HepG2 (cell line): ENCODE results near the gene SLC8B1. TPM values are rescaled to one million over a fixed set of nuclear protein-coding genes. Genes with fewer than 3 reads are reported as not detected.

ENCODE experiments used
- GATAD1 ChIP-seq: IDR thresholded peaks from 2 replicates; pipeline ENCODE4 v1.6.1; 2016; ENCODE audit warnings: missing genetic modification reagents, missing compliant biosample characterization
- KDM4B ChIP-seq: sonication (generic); formaldehyde crosslinking; IDR thresholded peaks from 2 replicates; pipeline ENCODE4 v1.4.0; 2020; ENCODE audit warnings: missing genetic modification reagents
- SP1 ChIP-seq, 2 experiments: fragments of 450-650 bp in 1 of 2; sonication (generic) in 1 of 2; formaldehyde crosslinking in 1 of 2; IDR thresholded peaks; 2 replicates each; pipeline versions ENCODE4 v1.4.0 to v1.6.1; 2016 to 2020; ENCODE audit warnings: missing genetic modification reagents in 1 of 2
- SP5 ChIP-seq: IDR thresholded peaks from 2 replicates; pipeline ENCODE4 v1.6.1; 2016; ENCODE audit warnings: low read depth, borderline replicate concordance
- ZNF160 ChIP-seq: sonication (generic); formaldehyde crosslinking; IDR thresholded peaks from 2 replicates; pipeline ENCODE4 v1.8.0; 2022; ENCODE audit warnings: mild to moderate bottlenecking, inconsistent platforms, missing genetic modification reagents
- ZNF451 ChIP-seq: sonication (generic); formaldehyde crosslinking; IDR thresholded peaks from 2 replicates; pipeline ENCODE4 v1.5.0; 2020; ENCODE audit warnings: mild to moderate bottlenecking, missing genetic modification reagents
- ZNF776 ChIP-seq: sonication (generic); formaldehyde crosslinking; IDR thresholded peaks from 2 replicates; pipeline ENCODE4 v1.4.0; 2020; ENCODE audit warnings: mild to moderate bottlenecking, missing genetic modification reagents
- polyA plus RNA-seq, 8 experiments: library from polyadenylated mRNA; depleted of rRNA in 3 of 8; stranded (reverse) in 7 of 8; unstranded in 1 of 8; fragments of >200 nt; fragmentation: Illumina TruSeq in 4 of 8; extraction: Trizol in 4 of 8; gene quantifications; 2 replicates each; pipeline versions ENCODE4 v1.2.1 to v1.2.3, GENCODE V29; 2011 to 2016; ENCODE audit warnings: low read depth in 4 of 8, missing spikeins in 1 of 8, mixed read lengths in 1 of 8; ENCODE audit not compliant: insufficient read depth in 1 of 8
- total RNA-seq, 5 experiments: library from RNA; depleted of rRNA; stranded (reverse); fragments of >200 nt; fragmentation: Illumina TruSeq; extraction: Trizol; gene quantifications; 2 replicates each; pipeline ENCODE4 v1.2.3, GENCODE V29; 2016; ENCODE audit warnings: low read depth in 1 of 5
- TF ChIP-seq, protein P1 (sequence below): sonication (generic); formaldehyde crosslinking; IDR thresholded peaks from 2 replicates; pipeline ENCODE4 v1.4.0; 2020; ENCODE audit warnings: missing genetic modification reagents, borderline replicate concordance
- TF ChIP-seq, protein P2 (sequence below), 2 experiments: sonication (generic) in 1 of 2; formaldehyde crosslinking in 1 of 2; IDR thresholded peaks; 2 replicates each; pipeline versions ENCODE4 v1.4.0 to v1.6.1; 2016 to 2020; ENCODE audit warnings: borderline replicate concordance in 1 of 2, low read depth in 1 of 2, mild to moderate bottlenecking in 1 of 2, missing genetic modification reagents in 1 of 2
- TF ChIP-seq, protein P3 (sequence below): sonication (generic); formaldehyde crosslinking; IDR thresholded peaks from 2 replicates; pipeline ENCODE4 v1.9.0; 2022; ENCODE audit warnings: missing genetic modification reagents, mild to moderate bottlenecking, borderline replicate concordance
- TF ChIP-seq, protein P4 (sequence below), 2 experiments: sonication (generic) in 1 of 2; formaldehyde crosslinking in 1 of 2; IDR thresholded peaks; 2 replicates each; pipeline versions ENCODE4 v1.5.1 to v1.6.1; 2011 to 2020; ENCODE audit warnings: borderline replicate concordance in 1 of 2, low read depth in 1 of 2, low read length in 1 of 2, mild to moderate bottlenecking in 1 of 2, missing genetic modification reagents in 1 of 2, moderate library complexity in 1 of 2
- TF ChIP-seq, protein P5 (sequence below): IDR thresholded peaks from 2 replicates; pipeline ENCODE4 v1.6.1; 2016; ENCODE audit warnings: missing compliant biosample characterization, missing genetic modification reagents, borderline replicate concordance

The SLC8B1 gene
- total and polyA plus RNA-seq, 2 of the 13 experiments (the other 11 are each of a cell fraction or from before 2014, with no cell fraction given), result 6.8 to 8.0 TPM

DNA sequence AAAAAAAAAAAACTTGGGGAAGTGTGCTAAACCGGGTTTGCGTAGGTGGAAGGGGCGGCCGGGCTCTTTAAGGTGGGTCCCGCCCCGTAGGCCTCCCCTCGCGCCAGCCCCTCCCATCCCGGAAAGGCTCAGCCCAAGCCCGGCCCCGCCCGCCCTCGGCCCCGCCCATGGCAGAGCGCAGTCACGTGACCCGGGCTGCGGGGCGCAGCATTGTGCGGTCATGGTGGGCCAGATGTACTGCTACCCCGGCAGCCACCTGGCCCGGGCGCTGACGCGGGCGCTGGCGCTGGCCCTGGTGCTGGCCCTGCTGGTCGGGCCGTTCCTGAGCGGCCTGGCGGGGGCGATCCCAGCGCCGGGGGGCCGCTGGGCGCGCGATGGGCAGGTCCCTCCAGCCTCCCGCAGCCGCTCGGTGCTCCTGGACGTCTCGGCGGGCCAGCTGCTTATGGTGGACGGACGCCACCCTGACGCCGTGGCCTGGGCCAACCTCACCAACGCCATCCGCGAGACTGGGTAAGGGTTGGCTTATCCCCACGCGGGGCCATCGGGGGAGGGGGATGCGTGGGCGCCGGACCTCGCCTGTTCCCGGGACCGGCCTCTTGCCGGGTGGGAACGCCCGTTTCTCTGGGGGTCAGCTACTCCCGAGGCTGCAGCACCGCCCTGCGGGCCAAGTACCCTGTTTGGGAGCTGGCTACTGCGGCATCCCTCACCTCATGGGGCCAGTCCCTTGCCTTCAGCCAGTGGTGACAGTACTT, 23.6 kb upstream of the SLC8B1 start, which contains the start of gene PLBD2 (continued):
- TF ChIP-seq ZNF160 (0 out of 2 replicates have a peak, but pooled peaks have one; percentile 21), ZNF451 (CRISPR knock-in tag) (0 out of 2 replicates have a peak, but pooled peaks have one; percentile 39), GATAD1 (CRISPR knock-in tag) (peak; percentile 59), KDM4B (CRISPR knock-in tag) (no peak), SP1 (IDR thresholded peaks at IDR 0.05) (no peak), SP1 (CRISPR knock-in tag; IDR thresholded peaks at IDR 0.05) (peak; percentile 79), ZNF776 (CRISPR knock-in tag) (peak; percentile 82; the same call in 1 of the 2 replicates), SP5 (CRISPR knock-in tag) (peak; percentile 48; the same call in 1 of the 2 replicates)
- TF ChIP-seq, protein P1, sequence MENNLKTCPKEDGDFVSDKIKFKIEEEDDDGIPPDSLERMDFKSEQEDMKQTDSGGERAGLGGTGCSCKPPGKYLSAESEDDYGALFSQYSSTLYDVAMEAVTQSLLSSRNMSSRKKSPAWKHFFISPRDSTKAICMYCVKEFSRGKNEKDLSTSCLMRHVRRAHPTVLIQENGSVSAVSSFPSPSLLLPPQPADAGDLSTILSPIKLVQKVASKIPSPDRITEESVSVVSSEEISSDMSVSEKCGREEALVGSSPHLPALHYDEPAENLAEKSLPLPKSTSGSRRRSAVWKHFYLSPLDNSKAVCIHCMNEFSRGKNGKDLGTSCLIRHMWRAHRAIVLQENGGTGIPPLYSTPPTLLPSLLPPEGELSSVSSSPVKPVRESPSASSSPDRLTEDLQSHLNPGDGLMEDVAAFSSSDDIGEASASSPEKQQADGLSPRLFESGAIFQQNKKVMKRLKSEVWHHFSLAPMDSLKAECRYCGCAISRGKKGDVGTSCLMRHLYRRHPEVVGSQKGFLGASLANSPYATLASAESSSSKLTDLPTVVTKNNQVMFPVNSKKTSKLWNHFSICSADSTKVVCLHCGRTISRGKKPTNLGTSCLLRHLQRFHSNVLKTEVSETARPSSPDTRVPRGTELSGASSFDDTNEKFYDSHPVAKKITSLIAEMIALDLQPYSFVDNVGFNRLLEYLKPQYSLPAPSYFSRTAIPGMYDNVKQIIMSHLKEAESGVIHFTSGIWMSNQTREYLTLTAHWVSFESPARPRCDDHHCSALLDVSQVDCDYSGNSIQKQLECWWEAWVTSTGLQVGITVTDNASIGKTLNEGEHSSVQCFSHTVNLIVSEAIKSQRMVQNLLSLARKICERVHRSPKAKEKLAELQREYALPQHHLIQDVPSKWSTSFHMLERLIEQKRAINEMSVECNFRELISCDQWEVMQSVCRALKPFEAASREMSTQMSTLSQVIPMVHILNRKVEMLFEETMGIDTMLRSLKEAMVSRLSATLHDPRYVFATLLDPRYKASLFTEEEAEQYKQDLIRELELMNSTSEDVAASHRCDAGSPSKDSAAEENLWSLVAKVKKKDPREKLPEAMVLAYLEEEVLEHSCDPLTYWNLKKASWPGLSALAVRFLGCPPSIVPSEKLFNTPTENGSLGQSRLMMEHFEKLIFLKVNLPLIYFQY (CRISPR knock-in tag), result peak; percentile 47; the same call in 1 of the 2 replicates
- TF ChIP-seq, protein P2, sequence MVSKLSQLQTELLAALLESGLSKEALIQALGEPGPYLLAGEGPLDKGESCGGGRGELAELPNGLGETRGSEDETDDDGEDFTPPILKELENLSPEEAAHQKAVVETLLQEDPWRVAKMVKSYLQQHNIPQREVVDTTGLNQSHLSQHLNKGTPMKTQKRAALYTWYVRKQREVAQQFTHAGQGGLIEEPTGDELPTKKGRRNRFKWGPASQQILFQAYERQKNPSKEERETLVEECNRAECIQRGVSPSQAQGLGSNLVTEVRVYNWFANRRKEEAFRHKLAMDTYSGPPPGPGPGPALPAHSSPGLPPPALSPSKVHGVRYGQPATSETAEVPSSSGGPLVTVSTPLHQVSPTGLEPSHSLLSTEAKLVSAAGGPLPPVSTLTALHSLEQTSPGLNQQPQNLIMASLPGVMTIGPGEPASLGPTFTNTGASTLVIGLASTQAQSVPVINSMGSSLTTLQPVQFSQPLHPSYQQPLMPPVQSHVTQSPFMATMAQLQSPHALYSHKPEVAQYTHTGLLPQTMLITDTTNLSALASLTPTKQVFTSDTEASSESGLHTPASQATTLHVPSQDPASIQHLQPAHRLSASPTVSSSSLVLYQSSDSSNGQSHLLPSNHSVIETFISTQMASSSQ (IDR thresholded peaks at IDR 0.05; ENCODE audit: low read depth), result no peak
- TF ChIP-seq, protein P2 (CRISPR knock-in tag; IDR thresholded peaks at IDR 0.05; ENCODE audit: borderline replicate concordance), result peak; percentile 37; the same call in 1 of the 2 replicates
- TF ChIP-seq, protein P3, sequence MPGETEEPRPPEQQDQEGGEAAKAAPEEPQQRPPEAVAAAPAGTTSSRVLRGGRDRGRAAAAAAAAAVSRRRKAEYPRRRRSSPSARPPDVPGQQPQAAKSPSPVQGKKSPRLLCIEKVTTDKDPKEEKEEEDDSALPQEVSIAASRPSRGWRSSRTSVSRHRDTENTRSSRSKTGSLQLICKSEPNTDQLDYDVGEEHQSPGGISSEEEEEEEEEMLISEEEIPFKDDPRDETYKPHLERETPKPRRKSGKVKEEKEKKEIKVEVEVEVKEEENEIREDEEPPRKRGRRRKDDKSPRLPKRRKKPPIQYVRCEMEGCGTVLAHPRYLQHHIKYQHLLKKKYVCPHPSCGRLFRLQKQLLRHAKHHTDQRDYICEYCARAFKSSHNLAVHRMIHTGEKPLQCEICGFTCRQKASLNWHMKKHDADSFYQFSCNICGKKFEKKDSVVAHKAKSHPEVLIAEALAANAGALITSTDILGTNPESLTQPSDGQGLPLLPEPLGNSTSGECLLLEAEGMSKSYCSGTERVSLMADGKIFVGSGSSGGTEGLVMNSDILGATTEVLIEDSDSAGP (CRISPR knock-in tag), result peak; percentile 99
- TF ChIP-seq, protein P4, sequence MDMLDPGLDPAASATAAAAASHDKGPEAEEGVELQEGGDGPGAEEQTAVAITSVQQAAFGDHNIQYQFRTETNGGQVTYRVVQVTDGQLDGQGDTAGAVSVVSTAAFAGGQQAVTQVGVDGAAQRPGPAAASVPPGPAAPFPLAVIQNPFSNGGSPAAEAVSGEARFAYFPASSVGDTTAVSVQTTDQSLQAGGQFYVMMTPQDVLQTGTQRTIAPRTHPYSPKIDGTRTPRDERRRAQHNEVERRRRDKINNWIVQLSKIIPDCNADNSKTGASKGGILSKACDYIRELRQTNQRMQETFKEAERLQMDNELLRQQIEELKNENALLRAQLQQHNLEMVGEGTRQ (IDR thresholded peaks at IDR 0.05; ENCODE audit: low read depth, low read length), result peak; percentile 85
- TF ChIP-seq, protein P4 (CRISPR knock-in tag; IDR thresholded peaks at IDR 0.05; ENCODE audit: borderline replicate concordance), result peak; percentile 86; the same call in 1 of the 2 replicates
- TF ChIP-seq, protein P5, sequence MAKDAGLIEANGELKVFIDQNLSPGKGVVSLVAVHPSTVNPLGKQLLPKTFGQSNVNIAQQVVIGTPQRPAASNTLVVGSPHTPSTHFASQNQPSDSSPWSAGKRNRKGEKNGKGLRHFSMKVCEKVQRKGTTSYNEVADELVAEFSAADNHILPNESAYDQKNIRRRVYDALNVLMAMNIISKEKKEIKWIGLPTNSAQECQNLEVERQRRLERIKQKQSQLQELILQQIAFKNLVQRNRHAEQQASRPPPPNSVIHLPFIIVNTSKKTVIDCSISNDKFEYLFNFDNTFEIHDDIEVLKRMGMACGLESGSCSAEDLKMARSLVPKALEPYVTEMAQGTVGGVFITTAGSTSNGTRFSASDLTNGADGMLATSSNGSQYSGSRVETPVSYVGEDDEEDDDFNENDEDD (CRISPR knock-in tag), result peak; percentile 35; the same call in 1 of the 2 replicates
